HepG2 (cell line): ENCODE data around the gene PTPRM. TPM values are rescaled to one million over a fixed set of nuclear protein-coding genes. Genes with fewer than 3 reads are reported as not detected.

Experiments used
- FOSL2 ChIP-seq: sonication (generic); formaldehyde crosslinking; IDR thresholded peaks from 2 replicates; pipeline ENCODE4 v1.4.0; 2020; ENCODE audit warnings: missing genetic modification reagents
- HHEX ChIP-seq: IDR thresholded peaks from 2 replicates; pipeline ENCODE4 v1.6.1; 2016; ENCODE audit warnings: control low read depth
- HMGXB3 ChIP-seq: sonication (generic); formaldehyde crosslinking; IDR thresholded peaks from 2 replicates; pipeline ENCODE4 v1.4.0; 2020; ENCODE audit warnings: missing genetic modification reagents, borderline replicate concordance
- IKZF4 ChIP-seq: sonication (generic); formaldehyde crosslinking; IDR thresholded peaks from 2 replicates; pipeline ENCODE4 v1.5.1; 2020; ENCODE audit warnings: borderline replicate concordance, mild to moderate bottlenecking, low read depth, missing genetic modification reagents; ENCODE audit errors: not compliant biosample characterization
- ISX ChIP-seq: sonication (generic); formaldehyde crosslinking; conservative IDR thresholded peaks from 2 replicates; pipeline ENCODE4 v1.5.0; 2020; ENCODE audit warnings: missing genetic modification reagents
- KLF9 ChIP-seq: IDR thresholded peaks from 2 replicates; pipeline ENCODE4 v1.6.1; 2016; ENCODE audit warnings: low read depth
- NFE2 ChIP-seq: sonication (generic); formaldehyde crosslinking; IDR thresholded peaks from 2 replicates; pipeline ENCODE4 v1.4.0; 2020; ENCODE audit warnings: missing genetic modification reagents
- RAD21 ChIP-seq: fragments of 450-650 bp; formaldehyde crosslinking; IDR thresholded peaks from 2 replicates; pipeline ENCODE4 v1.5.0; 2020; ENCODE audit warnings: mild to moderate bottlenecking
- SMC3 ChIP-seq: IDR thresholded peaks from 2 replicates; pipeline ENCODE4 v1.6.1; 2011; ENCODE audit warnings: low read length, improper control_type of control experiment
- TCF7 ChIP-seq: sonication (generic); IDR thresholded peaks from 2 replicates; pipeline ENCODE4 v1.6.1; 2016; ENCODE audit warnings: antibody characterized with exemption, low read depth
- ZNF878 ChIP-seq: sonication (generic); formaldehyde crosslinking; IDR thresholded peaks from 2 replicates; pipeline ENCODE4 v1.8.1; 2023; ENCODE audit warnings: mild to moderate bottlenecking, missing genetic modification reagents, moderate library complexity
- polyA plus RNA-seq, 8 experiments: library from polyadenylated mRNA; depleted of rRNA in 3 of 8; stranded (reverse) in 7 of 8; unstranded in 1 of 8; fragments of >200 nt; fragmentation: Illumina TruSeq in 4 of 8; extraction: Trizol in 4 of 8; gene quantifications; 2 replicates each; pipeline versions ENCODE4 v1.2.1 to v1.2.3, GENCODE V29; 2011 to 2016; ENCODE audit warnings: low read depth in 4 of 8, missing spikeins in 1 of 8, mixed read lengths in 1 of 8; ENCODE audit not compliant: insufficient read depth in 1 of 8
- total RNA-seq, 5 experiments: library from RNA; depleted of rRNA; stranded (reverse); fragments of >200 nt; fragmentation: Illumina TruSeq; extraction: Trizol; gene quantifications; 2 replicates each; pipeline ENCODE4 v1.2.3, GENCODE V29; 2016; ENCODE audit warnings: low read depth in 1 of 5

Gene PTPRM
- total and polyA plus RNA-seq, 2 of the 13 experiments (the other 11 are each of a cell fraction or from before 2014, with no cell fraction given) = 12.6 to 108 TPM

GRCh38 chr18:8389391-8390340 is 822.5 kb downstream of the PTPRM start (continued):
- TF ChIP-seq HMGXB3 (CRISPR knock-in tag) = no peak
- TF ChIP-seq KLF9 = no peak
- TF ChIP-seq RAD21 (CRISPR knock-in tag) = peak; percentile 76
- 0 out of 2 replicates have a peak, but pooled peaks have one; percentile 18 for TF ChIP-seq FOSL2 (CRISPR knock-in tag)
- TF ChIP-seq ISX (CRISPR knock-in tag) = no peak
- TF ChIP-seq ZNF878 = no peak
- TF ChIP-seq IKZF4 = no peak
- TF ChIP-seq HHEX (CRISPR knock-in tag) = no peak
- peak; percentile 35; the same call in 1 of the 2 replicates for TF ChIP-seq TCF7
- TF ChIP-seq NFE2 (CRISPR knock-in tag) = no peak
- peak; percentile 92 for TF ChIP-seq SMC3
- TF ChIP-seq, all 625 proteins: peak for 8
